GM18526 (cell line): Measurements from ENCODE around the gene CTDSPL2.
A peak's percentile ranks its signal among the peaks of the same experiment; 100 is the strongest.

Source experiments
- POLR2A ChIP-seq: IDR thresholded peaks from 3 replicates; pipeline ENCODE4 v1.6.1; 2011; ENCODE audit not compliant: insufficient read length; ENCODE audit errors: extremely low read depth

CTDSPL2 gene

GRCh38 chr15:44426975-44427755 is at the start of gene CTDSPL2:
Gene CTDSPL2 (plus strand): TSS chr15:44427629. CDS start chr15:44459015, 31,386 bp downstream.
- TF ChIP-seq POLR2A = peak; percentile 68

GRCh38 chr15:44381236-44381635 is 46.2 kb upstream of the CTDSPL2 start:
- TF ChIP-seq POLR2A = no peak

DNA sequence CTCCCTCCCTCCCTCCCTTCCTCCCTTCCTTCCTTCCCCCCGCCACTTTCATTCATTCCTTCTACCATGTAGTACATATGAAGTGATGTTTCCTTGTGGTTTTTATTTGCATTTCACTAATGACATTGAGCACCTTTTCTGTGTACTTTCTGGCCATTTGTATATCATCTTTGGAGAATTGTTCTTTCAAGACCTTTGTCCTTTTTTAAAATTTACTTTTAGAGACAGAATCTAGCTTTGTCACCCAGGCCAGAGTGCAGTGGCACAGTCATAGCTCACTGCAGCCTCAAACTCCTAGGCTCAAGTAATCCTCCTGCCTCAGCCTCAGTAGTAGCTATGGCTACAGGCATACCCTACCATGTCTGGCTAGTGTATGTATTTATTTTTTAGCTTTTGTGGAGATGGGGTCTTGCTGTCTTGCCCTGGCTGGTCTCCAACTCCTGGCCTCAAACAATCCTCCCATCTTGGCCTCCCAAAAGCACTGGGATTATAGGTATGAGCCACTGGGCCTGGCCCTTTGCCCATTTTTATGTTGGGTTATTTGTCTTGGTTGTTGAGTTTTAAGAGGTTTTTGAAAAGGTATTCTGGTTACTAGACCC is 42.0 kb upstream of the CTDSPL2 start:
- no peak for TF ChIP-seq POLR2A

- no peak for TF ChIP-seq POLR2A
These were observed 33.4 kb upstream of the CTDSPL2 start for GRCh38 chr15:44394062-44394461.

GRCh38 chr15:44394562-44394961 is 32.9 kb upstream of the CTDSPL2 start:
- no peak for TF ChIP-seq POLR2A

- no peak for TF ChIP-seq POLR2A
These were observed 29.6 kb upstream of the CTDSPL2 start for GRCh38 chr15:44397869-44398268.

- no peak for TF ChIP-seq POLR2A
These were observed 13.4 kb upstream of the CTDSPL2 start for GRCh38 chr15:44414001-44414400.

GRCh38 chr15:44427756-44428724 is 611 bp downstream of the CTDSPL2 start:
- TF ChIP-seq POLR2A = no peak

GRCh38 chr15:44435893-44436667 is 8.7 kb downstream of the CTDSPL2 start:
- TF ChIP-seq POLR2A = no peak

GRCh38 chr15:44438402-44438801 is 11.0 kb downstream of the CTDSPL2 start:
- TF ChIP-seq POLR2A = no peak

DNA sequence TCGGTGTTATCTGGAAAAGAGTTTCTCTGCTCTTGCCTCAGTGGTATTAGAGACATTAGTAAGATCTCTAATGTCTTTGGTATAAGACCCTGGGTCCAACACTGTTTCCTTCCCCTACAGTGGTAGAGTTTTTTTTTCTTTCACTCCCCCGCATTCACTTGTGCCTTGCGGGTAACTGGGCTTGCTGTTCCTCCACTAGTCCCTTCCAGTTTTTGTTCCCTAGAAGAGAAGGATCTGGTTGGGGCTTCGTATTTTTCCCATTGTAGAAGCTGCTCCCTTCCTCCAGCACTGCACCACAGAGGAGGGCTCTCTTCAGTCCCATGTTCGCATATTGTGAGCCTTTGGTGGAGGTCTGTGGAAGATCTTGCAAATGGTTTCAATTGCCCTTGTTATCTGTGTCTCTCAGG is 13.7 kb downstream of the CTDSPL2 start:
- TF ChIP-seq POLR2A = no peak

GRCh38 chr15:44443515-44443914 is 16.1 kb downstream of the CTDSPL2 start:
- no peak for TF ChIP-seq POLR2A

DNA sequence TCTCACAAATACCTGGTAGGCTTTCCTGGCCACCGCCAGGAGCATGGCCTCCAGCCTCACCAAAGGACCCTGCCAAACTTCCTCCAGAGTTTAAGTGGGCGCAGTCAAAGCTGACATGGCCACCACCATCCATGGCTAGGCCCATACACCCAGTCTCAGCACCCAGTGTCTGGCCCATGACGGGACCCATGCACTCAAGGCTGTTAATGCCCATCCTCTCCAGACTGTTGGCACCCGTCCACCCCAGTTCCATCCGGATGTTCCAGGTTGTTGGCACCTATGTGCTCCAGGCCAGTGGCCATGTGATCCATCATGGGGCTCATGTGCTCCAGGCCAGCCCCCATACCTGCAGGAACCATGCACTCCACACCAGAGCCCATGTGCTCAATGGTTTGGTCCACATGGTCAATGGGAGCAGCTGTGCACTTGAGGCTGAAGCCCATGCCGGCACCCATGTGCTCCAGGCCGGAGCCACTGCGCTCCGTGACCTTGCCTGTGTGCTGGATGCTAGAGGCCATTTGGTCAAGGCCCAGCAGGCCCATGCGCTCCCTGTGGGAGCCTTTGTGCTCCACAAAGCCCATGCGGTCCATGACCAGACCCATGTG is 20.4 kb downstream of the CTDSPL2 start:
- TF ChIP-seq POLR2A = no peak

GRCh38 chr15:44450172-44450571 is 22.7 kb downstream of the CTDSPL2 start:
- TF ChIP-seq POLR2A = no peak
